Kidney glomerular epithelial cell (primary cell): Measurements from ENCODE around the gene HPS4.

Source experiments
- DNase-seq: peaks from one replicate; lab custom pipeline; 2025; lab: John Stamatoyannopoulos, UW

HPS4 gene

GRCh38 chr22:26464312-26464711, 19.3 kb downstream of the HPS4 start:
- no peak for DNase-seq

GRCh38 chr22:26463688-26464087, 19.9 kb downstream of the HPS4 start:
- no peak for DNase-seq

GRCh38 chr22:26463101-26463661, 20.4 kb downstream of the HPS4 start:
- DNase-seq: peak; percentile 38

- DNase-seq: no peak
Measured at GRCh38 chr22:26462641-26463040, 20.9 kb downstream of the HPS4 start.

GRCh38 chr22:26462051-26462450, 21.5 kb downstream of the HPS4 start:
- DNase-seq: no peak

GRCh38 chr22:26461188-26461810, 22.3 kb downstream of the HPS4 start:
- DNase-seq: peak; percentile 33

GRCh38 chr22:26460202-26460601, 23.4 kb downstream of the HPS4 start:
- no peak for DNase-seq

- DNase-seq: no peak
Measured at GRCh38 chr22:26457661-26458272, 25.8 kb downstream of the HPS4 start.

GRCh38 chr22:26453812-26454500, 29.6 kb downstream of the HPS4 start:
- no peak for DNase-seq

- DNase-seq: no peak
Measured at GRCh38 chr22:26453216-26453615, 30.4 kb downstream of the HPS4 start.

GRCh38 chr22:26452236-26453016, 31.2 kb downstream of the HPS4 start:
- no peak for DNase-seq

GRCh38 chr22:26450453-26451185, 33.0 kb downstream of the HPS4 start:
- DNase-seq: no peak

- DNase-seq: no peak
Measured at GRCh38 chr22:26448941-26449340, 34.6 kb downstream of the HPS4 start.

GRCh38 chr22:26448334-26448733, 35.2 kb downstream of the HPS4 start:
- DNase-seq: no peak

GRCh38 chr22:26447584-26448329, 35.8 kb downstream of the HPS4 start:
- no peak for DNase-seq

GRCh38 chr22:26446808-26447515, 36.6 kb downstream of the HPS4 start:
- no peak for DNase-seq

- no peak for DNase-seq
Measured at GRCh38 chr22:26445577-26446275, 37.9 kb downstream of the HPS4 start.

GRCh38 chr22:26444777-26445176, 38.8 kb downstream of the HPS4 start:
- no peak for DNase-seq

GRCh38 chr22:26443901-26444690, 39.5 kb downstream of the HPS4 start:
- DNase-seq: no peak
